Measurements from ENCODE around the gene ZBTB20. TPM values are rescaled to one million over a fixed set of nuclear protein-coding genes. Genes with fewer than 3 reads are reported as not detected.
A peak's percentile ranks its signal among the peaks of the same experiment; 100 is the strongest.

ZBTB20 gene
- total RNA-seq, 1 experiment from 2014 or later, result 25.9 TPM

DNA sequence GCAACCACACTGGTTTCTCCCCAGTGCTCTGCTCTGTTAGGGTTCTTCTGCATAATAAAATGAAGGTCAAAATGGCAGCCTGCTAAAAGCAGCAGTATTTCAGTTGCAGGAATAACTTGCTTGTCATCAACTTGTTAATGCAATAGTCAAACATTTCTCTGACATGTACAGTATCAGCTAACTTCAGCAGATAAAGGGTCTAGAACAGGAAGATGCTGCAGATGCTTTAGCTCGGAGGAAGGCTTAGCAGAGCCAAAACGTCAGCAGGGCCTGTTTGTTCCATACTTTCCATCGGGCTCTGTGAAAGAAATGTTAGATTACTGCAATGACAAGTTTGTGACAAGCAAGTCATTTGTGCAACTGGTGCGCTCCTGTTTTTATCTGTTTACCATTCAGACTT, 561.4 kb downstream of the ZBTB20 start:
- DNase-seq (ENCODE audit: low read depth), result no peak

DNA sequence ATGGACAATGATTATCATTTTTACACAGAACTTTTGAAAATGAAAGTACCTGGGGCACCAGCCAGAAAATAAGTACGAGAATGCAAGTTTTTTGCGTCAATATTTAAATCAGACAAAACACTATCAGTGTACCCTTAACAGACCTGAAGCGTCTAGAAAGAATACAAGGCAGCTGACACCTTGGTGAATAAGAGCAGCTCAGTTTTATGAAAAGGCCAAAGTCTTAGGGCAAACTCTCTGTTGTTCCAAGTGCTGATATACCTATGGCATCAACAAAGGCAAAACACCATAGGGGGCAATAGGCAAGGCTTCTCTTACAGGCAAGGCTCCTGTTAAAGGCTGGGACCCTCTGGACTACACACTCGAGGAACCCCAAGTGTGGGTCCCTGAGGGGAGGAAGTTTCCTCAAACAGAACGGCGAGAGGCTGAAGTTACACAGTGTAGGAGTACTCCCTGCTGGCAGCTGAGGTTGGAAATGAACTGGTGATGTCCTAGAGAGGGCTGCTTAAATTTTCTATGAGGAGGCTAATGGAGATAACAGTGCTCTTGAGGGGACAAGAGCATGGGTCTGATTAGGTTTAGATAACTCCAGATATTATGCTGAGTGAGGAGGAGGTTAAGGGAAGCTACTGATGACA, 562.2 kb downstream of the ZBTB20 start:
- DNase-seq (ENCODE audit: low read depth), result no peak

DNA sequence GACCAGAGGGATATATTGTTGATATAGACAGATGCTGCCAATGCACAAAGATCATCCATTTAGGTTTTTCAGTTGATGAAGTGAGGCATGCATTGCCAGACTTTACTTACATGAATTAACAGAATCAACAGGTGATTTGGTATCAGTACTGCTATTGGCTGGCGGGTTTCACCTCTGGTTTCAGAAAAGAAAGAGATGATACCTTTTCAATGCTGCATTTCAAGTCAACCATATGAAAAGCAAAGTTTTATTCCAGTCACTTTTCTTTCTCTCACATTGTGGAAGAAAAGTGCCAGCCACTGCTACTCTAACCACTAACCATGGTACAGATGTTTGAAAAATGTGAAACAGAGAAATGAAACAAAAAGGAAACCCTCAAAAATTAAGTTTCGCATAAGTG, 564.2 kb downstream of the ZBTB20 start:
- DNase-seq (ENCODE audit: low read depth), result no peak

DNA sequence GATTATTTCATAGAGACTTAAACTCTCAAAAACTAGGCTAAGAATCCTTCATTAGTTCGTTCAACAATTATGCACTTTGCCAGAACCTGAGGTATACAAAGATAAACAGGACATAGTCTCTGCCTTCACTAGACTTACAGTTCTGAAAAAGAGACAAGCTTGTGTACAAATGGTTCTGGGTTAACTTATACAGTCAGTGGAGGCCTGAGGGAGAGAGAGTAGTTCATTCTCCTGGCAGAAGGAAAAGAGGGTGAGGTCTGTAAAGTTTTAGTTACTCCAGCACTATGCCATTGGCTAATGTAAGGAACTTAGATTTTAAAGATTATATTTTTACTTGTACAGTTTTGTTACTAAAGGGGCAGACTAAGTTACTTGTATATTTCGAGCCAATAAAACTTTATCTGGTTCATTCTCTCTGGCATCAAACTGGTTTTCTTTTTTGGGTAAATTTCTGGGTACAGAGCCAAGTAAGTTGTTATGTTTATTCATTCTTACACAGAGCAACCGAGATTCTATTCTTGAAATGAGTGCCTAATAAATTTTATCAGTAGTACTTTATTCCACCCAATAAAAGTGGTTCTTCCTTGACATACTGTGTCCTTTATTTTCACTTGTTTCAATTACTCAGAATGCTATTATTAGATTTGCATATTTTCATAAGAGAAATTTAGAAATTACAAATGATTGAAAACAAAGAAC, 574.6 kb downstream of the ZBTB20 start:
- DNase-seq (ENCODE audit: low read depth), result peak; percentile 58

DNA sequence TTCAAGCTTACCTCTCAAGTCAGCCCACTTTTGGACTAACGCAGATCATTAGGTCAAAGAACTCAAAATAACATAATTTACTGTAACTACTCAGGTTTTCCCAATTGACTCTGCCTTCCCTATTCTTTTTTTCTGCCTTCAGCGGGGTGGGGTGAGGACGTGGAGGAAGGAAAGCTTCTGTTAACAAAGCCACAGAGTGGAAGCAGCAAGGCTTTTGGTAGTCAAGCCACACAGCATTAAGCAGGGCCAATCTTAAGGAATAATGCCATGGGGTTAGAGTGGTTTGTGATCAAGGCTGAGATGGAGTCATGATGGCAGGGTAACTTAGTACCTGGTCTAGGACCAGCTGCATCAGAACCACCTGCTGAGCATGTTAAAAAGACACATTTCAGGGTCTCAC, 575.7 kb downstream of the ZBTB20 start:
- no peak for DNase-seq (ENCODE audit: low read depth)

DNA sequence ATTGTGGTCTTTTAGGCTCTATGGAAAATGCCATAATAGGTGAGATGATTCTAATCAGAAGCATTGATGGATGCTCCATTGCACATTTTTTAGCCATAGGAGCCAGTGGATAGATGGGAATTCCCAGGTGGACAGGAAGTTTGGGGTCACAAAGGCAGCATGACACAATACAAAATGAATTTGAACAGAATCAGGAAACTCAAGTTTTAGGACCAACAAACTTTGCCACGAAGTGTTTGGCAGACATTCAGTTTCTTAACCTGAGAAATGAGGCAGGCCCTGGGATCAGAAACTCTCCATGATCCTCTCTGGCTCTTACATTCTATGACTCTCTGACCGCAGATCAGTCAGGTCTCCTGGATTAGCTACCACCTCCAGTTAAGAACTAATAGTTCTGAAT, 577.9 kb downstream of the ZBTB20 start:
- peak; percentile 98 for DNase-seq (ENCODE audit: low read depth)

DNA sequence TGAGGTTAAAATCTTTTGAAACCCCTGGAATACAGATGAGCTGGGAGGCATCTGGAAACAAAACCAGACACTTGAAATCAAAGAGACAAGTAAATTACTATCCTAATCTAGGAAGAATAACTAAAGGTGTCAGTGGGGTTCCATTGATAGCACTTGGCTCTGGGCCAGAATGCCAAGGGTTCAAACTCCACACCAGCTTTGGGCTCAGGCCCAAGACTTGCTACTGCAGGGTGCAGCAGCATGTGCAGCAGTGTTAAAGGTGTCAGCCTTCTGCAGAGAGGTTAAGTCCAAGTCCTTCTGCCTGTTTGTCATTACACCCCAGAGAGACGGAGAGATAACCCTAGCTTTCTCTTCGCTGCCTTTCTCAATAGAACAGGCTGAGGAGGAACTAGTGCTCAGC, 579.3 kb downstream of the ZBTB20 start:
- no peak for DNase-seq (ENCODE audit: low read depth)

DNA sequence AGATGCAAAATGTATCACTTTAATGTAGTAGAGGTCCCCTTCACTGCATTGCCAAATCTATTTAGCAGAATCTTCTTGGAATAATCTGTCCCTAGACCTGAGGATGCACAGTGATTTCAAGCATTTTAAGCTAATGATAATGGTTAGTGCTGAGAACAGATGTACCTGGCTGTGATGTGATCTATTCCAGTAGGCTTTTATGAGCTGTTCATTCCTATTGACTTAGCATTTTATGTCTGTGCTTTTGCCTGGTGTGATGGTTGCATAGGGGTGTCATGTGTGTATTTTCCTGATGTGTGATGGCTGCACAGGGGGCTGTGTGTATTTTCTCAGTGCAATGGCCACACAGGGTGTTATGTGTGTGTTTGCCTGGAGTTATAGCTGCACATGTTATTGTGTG, 580.3 kb downstream of the ZBTB20 start:
- DNase-seq (ENCODE audit: low read depth), result no peak

DNA sequence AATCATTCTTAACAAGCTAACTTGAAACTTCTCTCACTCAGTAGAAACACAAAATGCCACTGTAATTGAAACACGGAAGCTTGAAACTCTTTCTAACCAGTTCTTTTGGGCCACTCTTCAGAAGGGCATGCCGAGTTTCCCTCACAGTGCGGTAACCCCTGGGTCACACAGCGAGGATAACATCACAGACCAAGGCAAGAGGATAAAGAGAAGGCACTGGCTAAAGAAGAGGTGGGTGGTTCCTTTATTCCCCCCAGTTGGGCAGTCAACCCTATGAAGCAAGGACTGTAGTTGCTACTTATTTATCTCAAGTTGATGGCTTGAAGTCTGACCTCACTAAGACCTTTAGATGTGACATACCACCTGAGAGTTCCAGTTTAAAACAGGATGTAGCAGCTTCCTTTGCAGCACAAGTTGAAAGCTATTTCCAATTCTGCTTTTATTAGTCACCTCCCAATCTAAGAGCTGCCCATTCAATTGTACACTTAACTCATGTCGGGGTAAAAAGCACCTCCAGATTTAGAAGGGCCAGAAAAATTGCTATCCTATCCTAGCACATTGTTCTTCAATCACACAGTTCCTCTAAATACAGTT, 580.8 kb downstream of the ZBTB20 start:
- DNase-seq (ENCODE audit: low read depth), result peak; percentile 65

DNA sequence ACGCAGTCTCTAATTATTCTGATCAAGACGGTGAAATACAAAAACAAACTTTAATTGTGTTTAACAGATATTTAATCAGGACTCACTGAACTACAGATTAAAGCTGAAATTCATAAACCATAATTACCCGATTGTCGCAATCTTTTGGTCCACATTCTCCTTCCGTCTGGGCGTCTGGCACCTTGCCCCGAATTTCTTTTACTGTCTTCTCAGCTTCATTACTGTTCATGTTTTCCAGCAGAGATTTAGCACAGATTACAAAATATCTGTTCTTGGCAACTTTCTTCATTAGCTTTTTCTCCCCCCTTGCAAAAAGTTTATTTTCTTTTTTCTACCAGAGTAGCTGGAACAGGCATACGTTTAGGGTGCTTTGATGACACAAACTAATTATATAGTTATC, 581.9 kb downstream of the ZBTB20 start:
- no peak for DNase-seq (ENCODE audit: low read depth)

DNA sequence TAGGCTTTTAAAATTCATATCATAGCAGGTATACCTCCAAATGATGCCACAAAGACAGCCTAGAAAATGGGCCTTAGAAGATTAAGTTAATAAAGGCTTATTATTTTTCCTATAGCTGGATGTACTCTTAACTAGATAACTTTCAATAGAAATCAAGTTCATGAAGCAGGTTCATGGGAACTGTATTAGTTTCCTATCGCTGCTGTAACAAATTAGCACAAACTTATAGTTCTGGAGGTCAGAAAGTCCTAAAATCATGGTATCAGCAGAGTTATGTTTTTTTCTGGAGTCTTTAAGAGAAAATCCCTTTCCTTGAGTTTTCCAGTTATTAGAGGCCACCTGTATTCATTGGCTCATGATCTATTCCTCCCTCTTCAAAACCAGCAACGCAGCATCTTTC, 583.4 kb downstream of the ZBTB20 start:
- no peak for DNase-seq (ENCODE audit: low read depth)

DNA sequence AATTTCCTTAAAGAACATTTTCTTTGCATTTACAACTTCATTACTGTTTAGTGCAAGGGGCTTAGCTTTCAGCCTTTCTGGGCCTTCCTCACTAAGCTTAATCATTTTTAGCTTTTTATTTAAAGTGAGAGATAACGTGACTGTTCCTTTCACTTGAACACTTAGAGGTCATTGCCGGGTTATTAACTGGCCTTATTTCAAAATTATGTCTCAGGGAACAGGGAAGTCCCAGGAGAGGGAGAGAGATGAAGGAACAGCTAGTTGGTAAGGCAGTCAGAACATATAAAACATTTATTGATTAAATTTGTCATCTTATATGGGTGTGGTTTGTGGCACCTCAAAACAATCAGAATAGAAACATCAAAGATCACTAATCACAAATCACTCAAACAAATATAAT, 584.5 kb downstream of the ZBTB20 start:
- no peak for DNase-seq (ENCODE audit: low read depth)

DNA sequence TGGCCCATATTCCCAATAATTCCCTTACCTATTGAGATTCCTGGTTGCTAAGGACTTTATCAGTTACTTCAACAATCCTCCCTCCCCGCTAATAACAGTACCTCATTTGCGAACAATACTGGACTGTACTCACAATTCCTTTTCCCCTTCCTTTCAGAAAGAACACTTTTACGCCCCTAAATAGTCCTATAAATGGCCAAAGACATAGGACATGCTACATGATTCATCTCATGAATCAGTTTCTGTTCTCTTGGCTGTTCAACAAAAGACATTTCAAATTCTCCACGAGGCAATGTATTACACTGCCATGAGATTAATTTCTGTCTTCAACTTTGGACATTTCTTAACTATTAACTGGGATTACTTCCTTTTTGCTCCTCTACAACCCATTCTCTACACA, 588.8 kb downstream of the ZBTB20 start:
- DNase-seq (ENCODE audit: low read depth), result peak; percentile 54

DNA sequence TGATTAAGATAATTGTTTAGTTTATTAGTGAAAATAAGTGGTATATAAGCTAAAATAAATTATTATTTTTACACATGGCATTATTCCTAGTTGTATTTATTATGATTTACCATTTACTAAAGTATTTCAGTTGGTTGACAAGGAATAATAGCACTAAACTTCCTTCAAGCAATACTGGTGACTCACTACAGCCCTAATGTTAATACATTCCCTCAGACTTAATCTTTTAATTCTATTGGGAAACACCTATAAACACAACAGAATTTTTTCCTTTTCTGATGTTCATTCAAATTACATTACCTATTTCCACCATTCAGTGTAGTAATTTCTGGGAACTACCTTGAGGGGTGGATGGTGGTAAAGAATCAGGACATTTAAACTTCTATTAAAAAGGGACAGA, 589.3 kb downstream of the ZBTB20 start:
- DNase-seq (ENCODE audit: low read depth), result peak; percentile 43

DNA sequence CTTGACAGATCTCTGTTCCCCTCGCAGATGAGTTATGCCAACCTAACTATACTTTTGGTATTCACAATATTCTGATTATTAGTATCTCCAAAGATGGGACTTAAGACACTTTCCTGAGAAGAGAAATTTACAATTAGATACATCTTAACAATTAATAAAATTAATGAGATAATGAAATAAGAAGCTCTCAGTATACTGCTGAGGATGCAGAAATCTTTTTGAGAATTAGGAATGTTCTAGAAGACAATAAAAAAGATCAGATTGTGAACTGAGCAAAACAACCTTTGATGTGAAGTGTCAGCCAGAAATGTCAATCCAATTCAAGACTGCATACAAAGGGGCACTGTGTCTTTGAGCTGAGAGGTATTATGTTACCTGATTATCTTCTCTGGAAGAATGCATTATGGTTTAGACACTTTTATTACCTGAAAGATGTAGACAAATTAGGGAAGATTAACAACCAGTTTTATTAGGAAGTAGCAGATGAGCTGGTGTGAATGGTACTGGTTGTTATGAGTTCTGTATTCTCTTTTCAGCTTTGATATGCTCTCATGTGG, 590.4 kb downstream of the ZBTB20 start:
- DNase-seq (ENCODE audit: low read depth), result no peak

DNA sequence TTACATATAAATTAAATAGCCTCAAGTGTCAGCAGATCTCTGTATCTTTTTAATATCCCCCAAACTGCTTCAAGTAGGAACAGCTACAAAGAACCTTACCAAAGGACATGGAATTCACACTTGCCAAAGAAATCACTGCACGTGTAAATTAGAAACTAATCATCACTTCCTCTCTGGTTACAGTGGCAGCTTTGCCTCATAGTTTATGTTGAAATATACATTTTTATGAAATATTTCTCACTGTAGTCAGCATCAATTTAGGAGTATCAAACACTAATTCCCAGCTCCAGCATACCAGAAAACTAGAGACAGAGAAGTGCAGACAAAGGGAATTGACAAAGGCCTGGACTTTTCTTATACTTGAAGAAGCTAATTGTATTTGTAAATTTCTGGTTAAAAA, 592.4 kb downstream of the ZBTB20 start:
- DNase-seq (ENCODE audit: low read depth), result no peak

DNA sequence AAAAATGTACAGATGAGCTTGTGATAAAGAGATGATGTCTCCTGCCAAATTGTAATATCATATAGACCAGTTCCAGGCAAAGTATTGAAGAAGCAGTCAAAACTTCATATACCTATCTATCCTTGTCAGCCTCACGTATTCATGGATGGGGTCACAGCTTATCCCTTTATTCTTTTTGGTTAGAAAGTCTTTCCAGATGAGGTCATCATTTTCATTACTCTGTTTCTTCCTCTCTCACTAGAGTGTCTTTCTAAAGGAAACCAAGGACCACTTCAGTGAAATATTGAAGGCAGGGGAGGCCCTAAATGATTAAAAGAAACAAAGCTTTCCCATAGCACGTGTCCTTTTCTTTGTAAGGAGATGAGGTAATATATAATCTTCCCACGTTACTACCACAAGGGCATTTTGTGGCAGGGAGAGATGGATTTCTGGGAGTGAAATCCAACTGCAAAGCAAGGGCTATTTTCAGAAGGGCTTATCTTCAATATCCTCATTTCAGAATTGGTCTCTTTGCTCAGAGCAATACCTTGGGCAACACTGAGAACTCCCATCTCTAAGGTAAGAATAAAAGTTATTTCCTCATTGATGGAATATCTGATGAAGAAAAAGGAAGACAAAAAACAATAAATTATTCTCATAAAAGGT, 593.0 kb downstream of the ZBTB20 start:
- peak; percentile 59 for DNase-seq (ENCODE audit: low read depth)

DNA sequence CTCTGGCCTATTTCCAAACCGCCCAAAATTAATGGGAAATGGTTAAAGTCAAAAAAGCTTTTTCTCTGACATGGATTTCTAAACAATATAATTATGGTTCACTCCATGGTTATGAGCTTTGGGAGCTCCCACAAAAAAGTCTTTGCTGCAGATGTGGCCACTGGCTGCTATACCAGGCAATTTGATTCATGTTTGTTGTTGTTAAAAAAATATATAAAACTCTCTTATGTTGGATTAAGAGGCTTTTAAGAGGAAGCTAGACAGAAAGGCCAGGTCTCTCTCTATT, 594.6 kb downstream of the ZBTB20 start:
- peak; percentile 82 for DNase-seq (ENCODE audit: low read depth)

DNA sequence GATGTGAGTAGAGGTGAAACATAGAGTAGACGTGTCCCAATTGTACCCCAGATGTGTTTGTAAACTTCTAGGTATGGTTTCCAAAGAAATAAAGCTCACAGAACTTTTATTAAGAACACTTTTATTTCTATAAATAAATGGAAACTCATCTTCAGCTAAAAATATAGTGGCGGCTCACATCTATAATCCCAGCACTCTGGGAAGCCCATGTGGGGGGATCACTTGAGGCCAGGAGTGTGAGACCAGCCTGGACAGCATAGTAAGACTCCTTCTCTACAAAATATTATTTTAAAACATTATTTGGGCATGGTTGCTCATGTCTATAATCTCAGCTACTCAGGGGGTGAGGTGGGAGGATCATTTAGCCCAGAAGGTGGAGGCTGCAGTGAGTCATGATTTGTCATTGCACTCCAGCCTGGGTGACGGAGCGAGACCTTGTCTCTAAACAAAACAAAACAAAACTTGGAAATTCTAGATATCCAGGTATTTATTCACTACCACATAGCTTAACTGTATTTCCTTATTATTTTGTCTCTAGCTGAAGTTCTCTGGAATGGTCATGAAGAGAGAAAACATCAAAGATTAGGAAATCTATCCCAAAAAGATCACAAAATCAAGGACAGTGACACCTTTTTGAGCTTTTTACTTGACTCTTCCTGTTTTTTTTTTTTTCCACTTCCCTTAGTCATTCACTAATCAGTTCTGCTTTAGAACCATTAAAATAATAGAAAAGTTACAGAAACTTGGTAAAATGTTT, 595.1 kb downstream of the ZBTB20 start:
- peak; percentile 98 for DNase-seq (ENCODE audit: low read depth)

DNA sequence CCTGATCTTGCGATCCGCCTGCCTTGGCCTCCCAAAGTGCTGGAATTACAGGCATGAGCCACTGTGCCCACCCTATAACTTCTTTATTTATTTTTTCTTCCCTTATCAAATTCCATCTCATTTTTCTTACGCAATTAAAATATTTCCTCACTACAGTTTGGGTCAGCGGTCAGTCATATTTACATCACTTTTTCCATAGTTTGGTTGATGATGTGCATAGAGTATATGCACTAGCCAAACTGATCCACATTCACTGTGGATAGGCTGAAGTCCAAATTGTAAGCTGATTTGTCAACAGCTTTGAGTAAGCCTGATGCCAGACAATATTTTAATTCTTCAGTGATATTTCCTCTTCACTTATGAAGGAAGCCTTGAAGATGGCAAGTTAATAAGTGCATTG, 596.9 kb downstream of the ZBTB20 start:
- no peak for DNase-seq (ENCODE audit: low read depth)

DNA sequence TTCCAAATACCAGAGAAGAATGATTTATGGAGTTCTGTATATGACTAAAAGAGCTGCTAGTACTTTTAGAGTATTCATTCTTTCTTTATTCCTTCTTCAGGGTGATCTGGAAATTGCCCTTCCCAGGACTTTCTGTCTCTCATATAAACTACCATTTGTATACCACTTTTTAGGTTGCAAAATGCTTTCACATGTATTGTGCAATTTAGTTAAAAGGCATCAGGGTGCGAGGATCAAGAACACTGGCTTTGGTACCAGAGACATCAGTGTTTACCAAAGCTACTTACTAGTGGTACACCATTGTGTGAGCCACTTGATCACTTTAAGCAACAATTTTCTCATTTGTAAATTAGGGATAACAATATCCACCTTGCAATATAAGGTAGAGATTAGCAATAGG, 601.9 kb downstream of the ZBTB20 start:
- no peak for DNase-seq (ENCODE audit: low read depth)

DNA sequence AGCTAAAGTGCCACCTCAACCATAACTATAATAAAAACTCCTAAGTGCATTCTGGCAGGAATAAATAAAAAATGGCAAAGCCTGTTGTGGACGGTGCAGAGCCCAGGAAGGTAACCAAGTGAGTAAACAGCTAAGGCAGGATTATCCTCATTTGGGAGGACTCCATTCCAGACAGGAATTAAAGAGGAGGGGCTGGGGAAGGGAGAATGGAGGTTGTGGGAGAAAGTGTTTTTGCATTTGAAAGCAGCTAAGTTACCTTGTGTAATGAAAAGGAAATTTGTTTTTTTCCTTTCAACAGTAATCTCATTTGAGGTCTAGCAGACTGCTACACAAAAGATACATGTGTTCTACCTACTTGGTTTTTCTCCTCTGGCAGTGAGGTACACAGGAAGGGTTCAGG, 604.7 kb downstream of the ZBTB20 start:
- DNase-seq (ENCODE audit: low read depth), result no peak
